ENCODE data around the gene DUSP6. TPM values are rescaled to one million over a fixed set of nuclear protein-coding genes. Genes with fewer than 3 reads are reported as not detected.

DUSP6 gene
- total RNA-seq, 3 donors from 2014 or later (not counting 1 experiment from before 2014, with no cell fraction given), result 52.2 to 222 (median 141) TPM

- no peak for TF ChIP-seq CTCF (IDR thresholded peaks at IDR 0.05)
- intact Hi-C loops (cut with micrococcal nuclease), result no loop called here
- Histone ChIP-seq H3K27ac (ENCODE audit: low read length) (no peak overlapping the region), H3K9me3 (ENCODE audit: control insufficient read depth, insufficient read depth, low read length) (no peaks in the 10 kb centered on the region), H3K4me3 (ENCODE audit: low read length) (no peak overlapping the region), H3K27me3 (ENCODE audit: control insufficient read depth, insufficient read depth, low read length) (no peaks in the 10 kb centered on the region), H3K4me1 (ENCODE audit: control insufficient read depth, insufficient read depth, low read length) (no peaks in the 10 kb centered on the region), H3K36me3 (ENCODE audit: control insufficient read depth, insufficient read depth, low read length) (no peaks in the 10 kb centered on the region)
- 100% methylated on average over 1 of the region's 3 CpGs for WGBS (ENCODE audit: insufficient coverage)
- no peak for DNase-seq
- Mint-ChIP-seq H3K27me3 (ENCODE audit: low read depth in 2 of 2) (no peaks in the 10 kb centered on the region), H3K9me3 (no peaks in the 10 kb centered on the region), H3K4me3 (no peak overlapping the region), H3K36me3 (no peaks in the 10 kb centered on the region), H3K27ac (no peak overlapping the region), H3K4me1 (peaks cover 7 to 8% of the 10 kb centered on the region in 2 donors)
- no peak for ATAC-seq
Observed at GRCh38 chr12:89369166-89369565, 16.9 kb upstream of the DUSP6 start.

GRCh38 chr12:89368391-89368790 is 16.1 kb upstream of the DUSP6 start:
- DNase-seq, result no peak
- H3K4me1 ChIP-seq (ENCODE audit: control insufficient read depth, insufficient read depth, low read length), result no peaks in the 10 kb centered on the region
- no peak for ATAC-seq
- no peaks in the 10 kb centered on the region for H3K9me3 Mint-ChIP-seq
- H3K4me1 Mint-ChIP-seq, result peaks cover 7 to 8% of the 10 kb centered on the region in 2 donors
- no peaks in the 10 kb centered on the region for H3K27me3 Mint-ChIP-seq (ENCODE audit: low read depth in 2 of 2)
- intact Hi-C loops (cut with micrococcal nuclease), result no loop called here
- no peaks in the 10 kb centered on the region for H3K36me3 ChIP-seq (ENCODE audit: control insufficient read depth, insufficient read depth, low read length)
- no peak overlapping the region for H3K27ac ChIP-seq (ENCODE audit: low read length)
- WGBS (ENCODE audit: insufficient coverage), result 95% methylated on average over 2 of the region's 4 CpGs
- H3K36me3 Mint-ChIP-seq, result no peaks in the 10 kb centered on the region
- H3K27me3 ChIP-seq (ENCODE audit: control insufficient read depth, insufficient read depth, low read length), result no peaks in the 10 kb centered on the region
- H3K9me3 ChIP-seq (ENCODE audit: control insufficient read depth, insufficient read depth, low read length), result no peaks in the 10 kb centered on the region
- no peak overlapping the region for H3K4me3 Mint-ChIP-seq
- no peak overlapping the region for H3K4me3 ChIP-seq (ENCODE audit: low read length)
- H3K27ac Mint-ChIP-seq, result no peak overlapping the region
- no peak for TF ChIP-seq CTCF (IDR thresholded peaks at IDR 0.05)

- TF ChIP-seq CTCF (IDR thresholded peaks at IDR 0.05), result no peak
- DNase-seq (no peak), ATAC-seq (no peak)
- 95% methylated on average over 2 of the region's 3 CpGs for WGBS (ENCODE audit: insufficient coverage)
- Histone ChIP-seq H3K4me3 (ENCODE audit: low read length) (no peak overlapping the region), H3K27ac (ENCODE audit: low read length) (no peak overlapping the region), H3K4me1 (ENCODE audit: control insufficient read depth, insufficient read depth, low read length) (no peaks in the 10 kb centered on the region), H3K36me3 (ENCODE audit: control insufficient read depth, insufficient read depth, low read length) (no peaks in the 10 kb centered on the region), H3K9me3 (ENCODE audit: control insufficient read depth, insufficient read depth, low read length) (no peaks in the 10 kb centered on the region), H3K27me3 (ENCODE audit: control insufficient read depth, insufficient read depth, low read length) (no peaks in the 10 kb centered on the region)
- Mint-ChIP-seq H3K4me1 (peaks cover 7 to 8% of the 10 kb centered on the region in 2 donors), H3K27me3 (ENCODE audit: low read depth in 2 of 2) (no peaks in the 10 kb centered on the region), H3K4me3 (no peak overlapping the region), H3K9me3 (no peaks in the 10 kb centered on the region), H3K36me3 (no peaks in the 10 kb centered on the region), H3K27ac (no peak overlapping the region)
- intact Hi-C loops (cut with micrococcal nuclease), result no loop called here
Observed at GRCh38 chr12:89366676-89367364, 14.5 kb upstream of the DUSP6 start.

- H3K36me3 ChIP-seq (ENCODE audit: control insufficient read depth, insufficient read depth, low read length), result no peaks in the 10 kb centered on the region
- no peaks in the 10 kb centered on the region for H3K9me3 Mint-ChIP-seq
- no peaks in the 10 kb centered on the region for H3K4me1 ChIP-seq (ENCODE audit: control insufficient read depth, insufficient read depth, low read length)
- TF ChIP-seq CTCF (IDR thresholded peaks at IDR 0.05), result no peak
- H3K27me3 Mint-ChIP-seq (ENCODE audit: low read depth in 2 of 2), result no peaks in the 10 kb centered on the region
- no peak overlapping the region for H3K27ac Mint-ChIP-seq
- H3K27ac ChIP-seq (ENCODE audit: low read length), result no peak overlapping the region
- 100% methylated on average over 2 of the region's 2 CpGs for WGBS (ENCODE audit: insufficient coverage)
- no peaks in the 10 kb centered on the region for H3K9me3 ChIP-seq (ENCODE audit: control insufficient read depth, insufficient read depth, low read length)
- no peaks in the 10 kb centered on the region for H3K36me3 Mint-ChIP-seq
- no peaks in the 10 kb centered on the region for H3K27me3 ChIP-seq (ENCODE audit: control insufficient read depth, insufficient read depth, low read length)
- H3K4me3 Mint-ChIP-seq, result no peak overlapping the region
- ATAC-seq, result no peak
- no peak for DNase-seq
- H3K4me3 ChIP-seq (ENCODE audit: low read length), result no peak overlapping the region
- H3K4me1 Mint-ChIP-seq, result peaks cover 0 to 6% of the 10 kb centered on the region in 2 donors
- intact Hi-C loops (cut with micrococcal nuclease), result no loop called here
Observed at GRCh38 chr12:89364631-89365030, 12.3 kb upstream of the DUSP6 start.

Measured in natural killer cell (primary cell).